ENCODE results near the gene FGF1. TPM values are rescaled to one million over a fixed set of nuclear protein-coding genes. Genes with fewer than 3 reads are reported as not detected.

The FGF1 gene
- total and polyA plus RNA-seq, 4 donors: 25.6 to 57.7 (median 39.2) TPM

- Histone ChIP-seq H3K4me1 (ENCODE audit: control insufficient read depth, insufficient read depth, low read length) (no peaks in the 10 kb centered on the region), H3K27ac (ENCODE audit: low read depth, low read length) (no peak overlapping the region), H3K27me3 (ENCODE audit: control insufficient read depth, insufficient read depth, low read length) (no peaks in the 10 kb centered on the region), H3K4me3 (ENCODE audit: low read depth, low read length) (no peak overlapping the region), H3K9me3 (ENCODE audit: control insufficient read depth, insufficient read depth, low read length) (no peaks in the 10 kb centered on the region), H3K36me3 (ENCODE audit: control insufficient read depth, insufficient read depth, low read length) (peaks cover 4% of the 10 kb centered on the region)
- WGBS (ENCODE audit: insufficient coverage): 100% methylated on average over 1 of the region's 6 CpGs
- DNase-seq (ENCODE audit: low read depth in 4 of 6, low spot score in 6 of 6): no peak
Observed at GRCh38 chr5:142597546-142598337, 88.1 kb downstream of the FGF1 start.

- peaks cover 4% of the 10 kb centered on the region for H3K36me3 ChIP-seq (ENCODE audit: control insufficient read depth, insufficient read depth, low read length)
- no peaks in the 10 kb centered on the region for H3K27me3 ChIP-seq (ENCODE audit: control insufficient read depth, insufficient read depth, low read length)
- no peaks in the 10 kb centered on the region for H3K4me1 ChIP-seq (ENCODE audit: control insufficient read depth, insufficient read depth, low read length)
- no CpG with 5 or more reads among the region's 3 CpGs for WGBS (ENCODE audit: insufficient coverage)
- no peaks in the 10 kb centered on the region for H3K9me3 ChIP-seq (ENCODE audit: control insufficient read depth, insufficient read depth, low read length)
- H3K4me3 ChIP-seq (ENCODE audit: low read depth, low read length): no peak overlapping the region
- no peak overlapping the region for H3K27ac ChIP-seq (ENCODE audit: low read depth, low read length)
- no peak for DNase-seq (ENCODE audit: low read depth in 4 of 6, low spot score in 6 of 6)
Observed at GRCh38 chr5:142597025-142597424, 88.9 kb downstream of the FGF1 start.

GRCh38 chr5:142592365-142592764, 93.5 kb downstream of the FGF1 start:
- H3K27me3 ChIP-seq (ENCODE audit: control insufficient read depth, insufficient read depth, low read length): no peaks in the 10 kb centered on the region
- 91% methylated on average over 3 of the region's 4 CpGs for WGBS (ENCODE audit: insufficient coverage)
- DNase-seq (ENCODE audit: low read depth in 4 of 6, low spot score in 6 of 6): no peak
- no peak overlapping the region for H3K27ac ChIP-seq (ENCODE audit: low read depth, low read length)
- H3K4me3 ChIP-seq (ENCODE audit: low read depth, low read length): no peak overlapping the region
- H3K4me1 ChIP-seq (ENCODE audit: control insufficient read depth, insufficient read depth, low read length): no peaks in the 10 kb centered on the region
- H3K9me3 ChIP-seq (ENCODE audit: control insufficient read depth, insufficient read depth, low read length): no peaks in the 10 kb centered on the region
- peaks cover 4% of the 10 kb centered on the region for H3K36me3 ChIP-seq (ENCODE audit: control insufficient read depth, insufficient read depth, low read length)

GRCh38 chr5:142590451-142591231, 95.2 kb downstream of the FGF1 start:
- Histone ChIP-seq H3K27ac (ENCODE audit: low read depth, low read length) (no peak overlapping the region), H3K27me3 (ENCODE audit: control insufficient read depth, insufficient read depth, low read length) (no peaks in the 10 kb centered on the region), H3K9me3 (ENCODE audit: control insufficient read depth, insufficient read depth, low read length) (no peaks in the 10 kb centered on the region), H3K36me3 (ENCODE audit: control insufficient read depth, insufficient read depth, low read length) (peaks cover 4% of the 10 kb centered on the region), H3K4me3 (ENCODE audit: low read depth, low read length) (no peak overlapping the region), H3K4me1 (ENCODE audit: control insufficient read depth, insufficient read depth, low read length) (no peaks in the 10 kb centered on the region)
- DNase-seq (ENCODE audit: low read depth in 4 of 6, low spot score in 6 of 6): peak in 1 of 6 donors; percentile 30
- WGBS (ENCODE audit: insufficient coverage): 42% methylated on average over 2 of the region's 4 CpGs

GRCh38 chr5:142589720-142590119, 96.2 kb downstream of the FGF1 start:
- WGBS (ENCODE audit: insufficient coverage): no CpG with 5 or more reads among the region's 1 CpG

GRCh38 chr5:142587354-142587965, 98.4 kb downstream of the FGF1 start:
- no peak overlapping the region for H3K4me3 ChIP-seq (ENCODE audit: low read depth, low read length)
- DNase-seq (ENCODE audit: low read depth in 4 of 6, low spot score in 6 of 6): no peak
- WGBS (ENCODE audit: insufficient coverage): 65% methylated on average over 6 of the region's 6 CpGs
- no peak overlapping the region for H3K27ac ChIP-seq (ENCODE audit: low read depth, low read length)
- no peaks in the 10 kb centered on the region for H3K9me3 ChIP-seq (ENCODE audit: control insufficient read depth, insufficient read depth, low read length)
- H3K4me1 ChIP-seq (ENCODE audit: control insufficient read depth, insufficient read depth, low read length): no peaks in the 10 kb centered on the region
- no peaks in the 10 kb centered on the region for H3K27me3 ChIP-seq (ENCODE audit: control insufficient read depth, insufficient read depth, low read length)
- no peaks in the 10 kb centered on the region for H3K36me3 ChIP-seq (ENCODE audit: control insufficient read depth, insufficient read depth, low read length)

More at GRCh38 chr5:142589720-142590119, 96.2 kb downstream of the FGF1 start:
- H3K9me3 ChIP-seq (ENCODE audit: control insufficient read depth, insufficient read depth, low read length): no peaks in the 10 kb centered on the region
- H3K27me3 ChIP-seq (ENCODE audit: control insufficient read depth, insufficient read depth, low read length): no peaks in the 10 kb centered on the region
- H3K27ac ChIP-seq (ENCODE audit: low read depth, low read length): no peak overlapping the region
- DNase-seq (ENCODE audit: low read depth in 4 of 6, low spot score in 6 of 6): no peak
- no peaks in the 10 kb centered on the region for H3K4me1 ChIP-seq (ENCODE audit: control insufficient read depth, insufficient read depth, low read length)
- H3K36me3 ChIP-seq (ENCODE audit: control insufficient read depth, insufficient read depth, low read length): peaks cover 1% of the 10 kb centered on the region
- no peak overlapping the region for H3K4me3 ChIP-seq (ENCODE audit: low read depth, low read length)

- Histone ChIP-seq H3K27me3 (ENCODE audit: control insufficient read depth, insufficient read depth, low read length) (no peaks in the 10 kb centered on the region), H3K9me3 (ENCODE audit: control insufficient read depth, insufficient read depth, low read length) (no peaks in the 10 kb centered on the region), H3K27ac (ENCODE audit: low read depth, low read length) (no peak overlapping the region), H3K36me3 (ENCODE audit: control insufficient read depth, insufficient read depth, low read length) (no peaks in the 10 kb centered on the region), H3K4me1 (ENCODE audit: control insufficient read depth, insufficient read depth, low read length) (no peaks in the 10 kb centered on the region), H3K4me3 (ENCODE audit: low read depth, low read length) (no peak overlapping the region)
- no CpG with 5 or more reads among the region's 4 CpGs for WGBS (ENCODE audit: insufficient coverage)
- DNase-seq (ENCODE audit: low read depth in 4 of 6, low spot score in 6 of 6): no peak
Observed at GRCh38 chr5:142586552-142586951, 99.3 kb downstream of the FGF1 start.

- H3K4me1 ChIP-seq (ENCODE audit: control insufficient read depth, insufficient read depth, low read length): no peaks in the 10 kb centered on the region
- H3K4me3 ChIP-seq (ENCODE audit: low read depth, low read length): no peak overlapping the region
- WGBS (ENCODE audit: insufficient coverage): 94% methylated on average over 2 of the region's 4 CpGs
- no peaks in the 10 kb centered on the region for H3K27me3 ChIP-seq (ENCODE audit: control insufficient read depth, insufficient read depth, low read length)
- H3K27ac ChIP-seq (ENCODE audit: low read depth, low read length): no peak overlapping the region
- H3K36me3 ChIP-seq (ENCODE audit: control insufficient read depth, insufficient read depth, low read length): no peaks in the 10 kb centered on the region
- no peaks in the 10 kb centered on the region for H3K9me3 ChIP-seq (ENCODE audit: control insufficient read depth, insufficient read depth, low read length)
- no peak for DNase-seq (ENCODE audit: low read depth in 4 of 6, low spot score in 6 of 6)
Observed at GRCh38 chr5:142585451-142585850, 100.4 kb downstream of the FGF1 start.

GRCh38 chr5:142584891-142585290, 101.0 kb downstream of the FGF1 start:
- Histone ChIP-seq H3K4me3 (ENCODE audit: low read depth, low read length) (no peak overlapping the region), H3K27ac (ENCODE audit: low read depth, low read length) (no peak overlapping the region), H3K9me3 (ENCODE audit: control insufficient read depth, insufficient read depth, low read length) (no peaks in the 10 kb centered on the region), H3K27me3 (ENCODE audit: control insufficient read depth, insufficient read depth, low read length) (no peaks in the 10 kb centered on the region), H3K4me1 (ENCODE audit: control insufficient read depth, insufficient read depth, low read length) (no peaks in the 10 kb centered on the region), H3K36me3 (ENCODE audit: control insufficient read depth, insufficient read depth, low read length) (no peaks in the 10 kb centered on the region)
- DNase-seq (ENCODE audit: low read depth in 4 of 6, low spot score in 6 of 6): peak in 1 of 6 donors; percentile 86
- WGBS (ENCODE audit: insufficient coverage): no CpG with 5 or more reads among the region's 1 CpG
